HepG2 (cell line): ENCODE results near the gene TLK1. TPM values are rescaled to one million over a fixed set of nuclear protein-coding genes. Genes with fewer than 3 reads are reported as not detected.
A peak's percentile ranks its signal among the peaks of the same experiment; 100 is the strongest.

Source experiments
- ARNT ChIP-seq: fragments of 450-650 bp; IDR thresholded peaks from 2 replicates; pipeline ENCODE4 v1.6.1; 2017
- DNMT1 ChIP-seq: sonication (generic); formaldehyde crosslinking; IDR thresholded peaks from 2 replicates; pipeline ENCODE4 v1.5.1; 2020; ENCODE audit warnings: mild to moderate bottlenecking, missing genetic modification reagents
- FOSL1 ChIP-seq: sonication (generic); formaldehyde crosslinking; IDR thresholded peaks from 2 replicates; pipeline ENCODE4 v1.9.0; 2021; ENCODE audit warnings: missing genetic modification reagents, borderline replicate concordance
- HOXA5 ChIP-seq: sonication (generic); formaldehyde crosslinking; IDR thresholded peaks from 2 replicates; pipeline ENCODE4 v1.4.0; 2020; ENCODE audit warnings: missing genetic modification reagents
- JDP2 ChIP-seq: sonication (generic); formaldehyde crosslinking; IDR thresholded peaks from 2 replicates; pipeline ENCODE4 v1.8.1; 2022; ENCODE audit warnings: missing genetic modification reagents, borderline replicate concordance
- NCOR1 ChIP-seq: fragments of 200-600 bp; sonication (generic); IDR thresholded peaks from 2 replicates; pipeline ENCODE4 v1.7.0; 2017; ENCODE audit warnings: antibody characterized with exemption, low read length, borderline replicate concordance
- NR2C2 ChIP-seq: sonication (generic); formaldehyde crosslinking; IDR thresholded peaks from 2 replicates; pipeline ENCODE4 v1.4.0; 2020; ENCODE audit warnings: missing genetic modification reagents, mild to moderate bottlenecking, moderate library complexity, borderline replicate concordance
- NR2F1 ChIP-seq, 2 experiments: fragments of 450-650 bp in 1 of 2; formaldehyde crosslinking in 1 of 2; IDR thresholded peaks; 2 replicates each; pipeline versions ENCODE4 v1.5.0 to v1.6.1; 2016 to 2020; ENCODE audit warnings: mild to moderate bottlenecking in 1 of 2, missing compliant biosample characterization in 1 of 2, missing genetic modification reagents in 1 of 2, moderate library complexity in 1 of 2
- PHF5A ChIP-seq: IDR thresholded peaks from one replicate; pipeline ENCODE4 v1.6.1; 2018; ENCODE audit warnings: low read depth, missing genetic modification reagents; ENCODE audit not compliant: unreplicated experiment
- RNF2 ChIP-seq: fragments of 450-650 bp; conservative IDR thresholded peaks from 2 replicates; pipeline ENCODE4 v1.6.1; 2016; ENCODE audit warnings: low read depth
- ZFP36 ChIP-seq: fragments of 150-350 bp; IDR thresholded peaks from 2 replicates; pipeline ENCODE4 v1.6.1; 2018; ENCODE audit warnings: borderline replicate concordance, low read length, low read depth; ENCODE audit not compliant: partially characterized antibody
- ZNF136 ChIP-seq: sonication (generic); formaldehyde crosslinking; IDR thresholded peaks from 2 replicates; pipeline ENCODE4 v1.8.1; 2022; ENCODE audit warnings: low read depth, mild to moderate bottlenecking, moderate library complexity, missing genetic modification reagents
- ZNF563 ChIP-seq: sonication (generic); formaldehyde crosslinking; IDR thresholded peaks from 2 replicates; pipeline ENCODE4 v1.8.0; 2022; ENCODE audit warnings: mild to moderate bottlenecking, moderate library complexity, missing genetic modification reagents
- ZNF607 ChIP-seq: sonication (generic); formaldehyde crosslinking; IDR thresholded peaks from 2 replicates; pipeline ENCODE4 v1.5.1; 2020; ENCODE audit warnings: missing genetic modification reagents, mild to moderate bottlenecking, borderline replicate concordance
- ZNF7 ChIP-seq: IDR thresholded peaks from 2 replicates; pipeline ENCODE4 v1.6.1; 2016; ENCODE audit warnings: missing biosample characterization, missing genetic modification reagents
- ZNF790 ChIP-seq: sonication (generic); formaldehyde crosslinking; IDR thresholded peaks from 2 replicates; pipeline ENCODE4 v1.8.0; 2022; ENCODE audit warnings: missing genetic modification reagents, mild to moderate bottlenecking, borderline replicate concordance
- polyA plus RNA-seq, 8 experiments: library from polyadenylated mRNA; depleted of rRNA in 3 of 8; stranded (reverse) in 7 of 8; unstranded in 1 of 8; fragments of >200 nt; fragmentation: Illumina TruSeq in 4 of 8; extraction: Trizol in 4 of 8; gene quantifications; 2 replicates each; pipeline versions ENCODE4 v1.2.1 to v1.2.3, GENCODE V29; 2011 to 2016; ENCODE audit warnings: low read depth in 4 of 8, missing spikeins in 1 of 8, mixed read lengths in 1 of 8; ENCODE audit not compliant: insufficient read depth in 1 of 8
- total RNA-seq, 5 experiments: library from RNA; depleted of rRNA; stranded (reverse); fragments of >200 nt; fragmentation: Illumina TruSeq; extraction: Trizol; gene quantifications; 2 replicates each; pipeline ENCODE4 v1.2.3, GENCODE V29; 2016; ENCODE audit warnings: low read depth in 1 of 5
- TF ChIP-seq, protein P1 (sequence below): IDR thresholded peaks from 2 replicates; pipeline ENCODE4 v1.6.1; 2012; ENCODE audit warnings: low read length, improper control_type of control experiment
- TF ChIP-seq, protein P2 (sequence below): sonication (generic); formaldehyde crosslinking; IDR thresholded peaks from 2 replicates; pipeline ENCODE4 v1.8.1; 2023; ENCODE audit warnings: missing genetic modification reagents, mild to moderate bottlenecking, borderline replicate concordance
- TF ChIP-seq, protein P3 (sequence below): sonication (generic); formaldehyde crosslinking; IDR thresholded peaks from 2 replicates; pipeline ENCODE4 v1.4.0; 2020; ENCODE audit warnings: mild to moderate bottlenecking, missing genetic modification reagents
- TF ChIP-seq, protein P4 (sequence below): sonication (generic); formaldehyde crosslinking; IDR thresholded peaks from 2 replicates; pipeline ENCODE4 v1.5.0; 2020; ENCODE audit warnings: missing genetic modification reagents
- TF ChIP-seq, protein P5 (sequence below): sonication (generic); formaldehyde crosslinking; IDR thresholded peaks from 2 replicates; pipeline ENCODE4 v1.4.0; 2020; ENCODE audit warnings: mild to moderate bottlenecking, missing genetic modification reagents

TLK1 gene
- total and polyA plus RNA-seq, 2 of the 13 experiments (the other 11 are each of a cell fraction or from before 2014, with no cell fraction given): 16.8 to 28.7 TPM

DNA sequence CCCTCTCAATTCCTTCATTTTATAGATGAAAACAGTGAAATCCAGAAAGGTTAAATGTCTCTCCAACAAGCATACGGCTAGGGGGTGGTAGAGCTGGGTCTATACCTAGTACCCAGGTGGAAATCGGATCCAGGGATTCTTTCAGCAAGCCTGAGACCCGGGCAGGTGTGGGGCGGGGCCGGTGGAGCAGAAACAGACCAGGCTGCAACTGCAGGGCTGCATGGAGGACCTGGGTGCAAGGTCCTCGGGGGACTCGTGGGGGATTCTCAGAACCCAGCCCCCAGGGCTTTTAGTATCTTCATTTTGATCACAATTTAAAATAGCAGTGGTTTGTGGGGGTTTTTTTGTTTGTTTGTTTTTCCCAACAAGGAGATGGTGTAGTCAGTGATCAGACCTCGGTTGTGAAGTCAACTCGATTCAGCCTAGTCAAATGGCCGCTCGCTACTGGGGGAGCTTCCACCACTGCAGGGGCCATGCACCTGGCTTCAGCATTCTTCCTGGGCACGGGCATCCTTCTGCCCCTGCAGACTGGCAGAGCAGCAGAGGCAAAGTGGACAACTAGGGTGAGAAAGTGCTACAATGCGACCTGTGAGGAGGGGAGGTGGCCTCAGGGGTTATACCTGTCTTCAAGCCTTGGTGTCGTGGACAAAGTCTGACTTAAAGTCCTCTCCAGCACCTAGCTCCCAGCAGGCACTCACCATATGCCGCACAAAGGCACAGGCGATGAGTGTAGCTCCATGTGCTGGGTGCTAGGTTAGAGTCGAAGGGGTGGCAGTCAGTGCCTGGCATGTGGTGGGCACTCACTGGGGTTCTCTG lies 185.4 kb downstream of the TLK1 start (continued):
- TF ChIP-seq HOXA5 (CRISPR knock-in tag) (no peak), ZNF563 (CRISPR knock-in tag) (no peak), ZFP36 (no peak), ZNF790 (CRISPR knock-in tag) (no peak), NCOR1 (peak; percentile 67), ZNF7 (no peak), DNMT1 (CRISPR knock-in tag) (0 out of 2 replicates have a peak, but pooled peaks have one; percentile 32), RNF2 (no peak), NR2C2 (CRISPR knock-in tag) (no peak), ARNT (no peak), ZNF607 (CRISPR knock-in tag) (no peak; the same call in 1 of the 2 replicates), ZNF136 (CRISPR knock-in tag) (no peak), FOSL1 (no peak), PHF5A (CRISPR knock-in tag) (no peak), NR2F1 (CRISPR knock-in tag; IDR thresholded peaks at IDR 0.05) (no peak), JDP2 (CRISPR knock-in tag) (no peak)
- TF ChIP-seq, protein P1, sequence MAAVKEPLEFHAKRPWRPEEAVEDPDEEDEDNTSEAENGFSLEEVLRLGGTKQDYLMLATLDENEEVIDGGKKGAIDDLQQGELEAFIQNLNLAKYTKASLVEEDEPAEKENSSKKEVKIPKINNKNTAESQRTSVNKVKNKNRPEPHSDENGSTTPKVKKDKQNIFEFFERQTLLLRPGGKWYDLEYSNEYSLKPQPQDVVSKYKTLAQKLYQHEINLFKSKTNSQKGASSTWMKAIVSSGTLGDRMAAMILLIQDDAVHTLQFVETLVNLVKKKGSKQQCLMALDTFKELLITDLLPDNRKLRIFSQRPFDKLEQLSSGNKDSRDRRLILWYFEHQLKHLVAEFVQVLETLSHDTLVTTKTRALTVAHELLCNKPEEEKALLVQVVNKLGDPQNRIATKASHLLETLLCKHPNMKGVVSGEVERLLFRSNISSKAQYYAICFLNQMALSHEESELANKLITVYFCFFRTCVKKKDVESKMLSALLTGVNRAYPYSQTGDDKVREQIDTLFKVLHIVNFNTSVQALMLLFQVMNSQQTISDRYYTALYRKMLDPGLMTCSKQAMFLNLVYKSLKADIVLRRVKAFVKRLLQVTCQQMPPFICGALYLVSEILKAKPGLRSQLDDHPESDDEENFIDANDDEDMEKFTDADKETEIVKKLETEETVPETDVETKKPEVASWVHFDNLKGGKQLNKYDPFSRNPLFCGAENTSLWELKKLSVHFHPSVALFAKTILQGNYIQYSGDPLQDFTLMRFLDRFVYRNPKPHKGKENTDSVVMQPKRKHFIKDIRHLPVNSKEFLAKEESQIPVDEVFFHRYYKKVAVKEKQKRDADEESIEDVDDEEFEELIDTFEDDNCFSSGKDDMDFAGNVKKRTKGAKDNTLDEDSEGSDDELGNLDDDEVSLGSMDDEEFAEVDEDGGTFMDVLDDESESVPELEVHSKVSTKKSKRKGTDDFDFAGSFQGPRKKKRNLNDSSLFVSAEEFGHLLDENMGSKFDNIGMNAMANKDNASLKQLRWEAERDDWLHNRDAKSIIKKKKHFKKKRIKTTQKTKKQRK: no peak
- TF ChIP-seq, protein P2, sequence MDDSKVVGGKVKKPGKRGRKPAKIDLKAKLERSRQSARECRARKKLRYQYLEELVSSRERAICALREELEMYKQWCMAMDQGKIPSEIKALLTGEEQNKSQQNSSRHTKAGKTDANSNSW (CRISPR knock-in tag): no peak
- TF ChIP-seq, protein P3, sequence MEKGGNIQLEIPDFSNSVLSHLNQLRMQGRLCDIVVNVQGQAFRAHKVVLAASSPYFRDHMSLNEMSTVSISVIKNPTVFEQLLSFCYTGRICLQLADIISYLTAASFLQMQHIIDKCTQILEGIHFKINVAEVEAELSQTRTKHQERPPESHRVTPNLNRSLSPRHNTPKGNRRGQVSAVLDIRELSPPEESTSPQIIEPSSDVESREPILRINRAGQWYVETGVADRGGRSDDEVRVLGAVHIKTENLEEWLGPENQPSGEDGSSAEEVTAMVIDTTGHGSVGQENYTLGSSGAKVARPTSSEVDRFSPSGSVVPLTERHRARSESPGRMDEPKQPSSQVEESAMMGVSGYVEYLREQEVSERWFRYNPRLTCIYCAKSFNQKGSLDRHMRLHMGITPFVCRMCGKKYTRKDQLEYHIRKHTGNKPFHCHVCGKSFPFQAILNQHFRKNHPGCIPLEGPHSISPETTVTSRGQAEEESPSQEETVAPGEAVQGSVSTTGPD (CRISPR knock-in tag): no peak
- TF ChIP-seq, protein P4, sequence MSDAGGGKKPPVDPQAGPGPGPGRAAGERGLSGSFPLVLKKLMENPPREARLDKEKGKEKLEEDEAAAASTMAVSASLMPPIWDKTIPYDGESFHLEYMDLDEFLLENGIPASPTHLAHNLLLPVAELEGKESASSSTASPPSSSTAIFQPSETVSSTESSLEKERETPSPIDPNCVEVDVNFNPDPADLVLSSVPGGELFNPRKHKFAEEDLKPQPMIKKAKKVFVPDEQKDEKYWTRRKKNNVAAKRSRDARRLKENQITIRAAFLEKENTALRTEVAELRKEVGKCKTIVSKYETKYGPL (CRISPR knock-in tag): no peak
- TF ChIP-seq, protein P5, sequence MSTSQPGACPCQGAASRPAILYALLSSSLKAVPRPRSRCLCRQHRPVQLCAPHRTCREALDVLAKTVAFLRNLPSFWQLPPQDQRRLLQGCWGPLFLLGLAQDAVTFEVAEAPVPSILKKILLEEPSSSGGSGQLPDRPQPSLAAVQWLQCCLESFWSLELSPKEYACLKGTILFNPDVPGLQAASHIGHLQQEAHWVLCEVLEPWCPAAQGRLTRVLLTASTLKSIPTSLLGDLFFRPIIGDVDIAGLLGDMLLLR (CRISPR knock-in tag): no peak
